Activated T-helper 1 cell treated with anti-CD3 and anti-CD28 coated beads, Interleukin-12 subunit alpha, Interleukin-12 subunit beta, Interleukin-2, Interleukin-4 antibody, amounts not matched to agents 30 ng/mL and 10 ng/mL and 1 ng/mL, durations not matched to agents 14 hours and 24 hours and 36 hours (primary cell): ENCODE results near the gene THAP12. TPM values are rescaled to one million over a fixed set of nuclear protein-coding genes. Genes with fewer than 3 reads are reported as not detected.
"Not testable (repeated sequence)": the region's sequence is repeated elsewhere in the genome, so short reads cannot be mapped to it uniquely, and the experiment has no call there.

Source experiments
- DNase-seq: peaks from one replicate; pipeline ENCODE4 v3.0.0; 2021; ENCODE audit warnings: low spot score
- H3K27ac Mint-ChIP-seq: one replicate; pipeline ENCODE4 v1.8.0; 2021; ENCODE audit warnings: mild to moderate bottlenecking, mixed read lengths
- H3K27me3 Mint-ChIP-seq: one replicate; pipeline ENCODE4 v1.8.0; 2022; ENCODE audit warnings: mild to moderate bottlenecking, moderate library complexity, mixed read lengths; ENCODE audit not compliant: insufficient read depth
- H3K36me3 Mint-ChIP-seq: one replicate; pipeline ENCODE4 v1.8.0; 2021; ENCODE audit warnings: low read depth, mixed read lengths
- H3K4me1 Mint-ChIP-seq: one replicate; pipeline ENCODE4 v1.8.0; 2021; ENCODE audit warnings: low read depth, mixed read lengths
- H3K4me3 Mint-ChIP-seq: one replicate; pipeline ENCODE4 v1.8.0; 2021; ENCODE audit warnings: mild to moderate bottlenecking, moderate library complexity, mixed read lengths
- H3K9me3 Mint-ChIP-seq: one replicate; pipeline ENCODE4 v1.8.0; 2021; ENCODE audit warnings: mixed read lengths
- intact Hi-C: fragments of 100-400 bp; cut with micrococcal nuclease; formaldehyde crosslinking; loops from one replicate; pipeline ENCODE4 v1.15.1; 2024
- total RNA-seq: library from RNA; stranded (reverse); gene quantifications from 2 replicates; pipeline ENCODE4 v1.2.3, GENCODE V29; 2022

The THAP12 gene
- total RNA-seq, 1 donor from 2014 or later: 78.3 TPM

DNA sequence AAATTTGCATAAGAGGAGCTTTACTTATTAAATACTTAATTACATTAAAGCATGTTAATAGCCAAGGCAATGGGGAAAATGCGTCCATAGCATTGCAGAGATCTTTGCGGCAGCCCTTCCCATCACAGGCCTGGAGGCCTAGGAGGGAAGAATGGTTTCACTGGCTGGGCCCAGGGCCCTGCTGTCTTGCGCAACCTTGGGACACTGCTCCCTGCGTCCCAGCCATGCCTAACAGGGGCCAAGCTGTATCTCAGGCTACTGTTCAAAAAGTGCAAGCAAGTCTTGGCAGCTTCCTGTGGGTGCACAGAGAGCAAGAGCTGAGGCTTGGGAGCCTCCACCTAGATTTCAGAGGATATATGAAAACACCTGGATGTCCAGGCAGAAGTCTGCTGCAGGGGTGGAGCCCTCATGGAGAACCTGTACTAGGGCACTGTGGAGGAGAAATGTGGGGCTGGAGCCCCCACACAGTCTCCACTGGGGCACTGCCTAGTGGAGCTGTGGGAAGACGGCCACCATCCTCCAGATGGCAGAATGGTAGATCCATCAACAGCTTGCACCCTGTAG, 46.0 kb downstream of the THAP12 start:
- intact Hi-C loops: no loop called here
- DNase-seq: no peak
- Mint-ChIP-seq H3K9me3 (peaks cover 22% of the 10 kb centered on the region), H3K4me1 (peaks cover 18% of the 10 kb centered on the region), H3K4me3 (no peak overlapping the region), H3K27me3 (no peaks in the 10 kb centered on the region), H3K27ac (no peak overlapping the region), H3K36me3 (no peaks in the 10 kb centered on the region)

DNA sequence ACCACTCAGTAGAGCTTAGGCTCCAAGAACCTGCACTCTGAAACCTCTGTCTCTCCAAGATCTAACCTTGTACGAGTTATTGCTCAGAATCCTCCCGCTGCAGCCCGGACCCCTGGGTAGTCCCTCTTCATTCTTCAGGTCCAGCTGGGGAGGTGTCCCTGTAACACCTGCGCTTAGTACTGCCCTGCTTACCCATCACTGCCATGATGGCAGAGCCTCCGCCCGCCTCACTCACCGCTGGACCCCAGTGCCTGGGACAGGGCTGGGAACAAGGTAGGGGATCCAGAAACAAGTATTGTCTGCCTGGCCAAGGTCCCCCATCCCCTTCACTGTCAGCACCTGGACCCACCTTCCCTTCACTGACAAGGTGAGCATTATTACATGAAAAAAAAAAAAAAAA, 50.3 kb downstream of the THAP12 start:
- no peaks in the 10 kb centered on the region for H3K36me3 Mint-ChIP-seq

DNA sequence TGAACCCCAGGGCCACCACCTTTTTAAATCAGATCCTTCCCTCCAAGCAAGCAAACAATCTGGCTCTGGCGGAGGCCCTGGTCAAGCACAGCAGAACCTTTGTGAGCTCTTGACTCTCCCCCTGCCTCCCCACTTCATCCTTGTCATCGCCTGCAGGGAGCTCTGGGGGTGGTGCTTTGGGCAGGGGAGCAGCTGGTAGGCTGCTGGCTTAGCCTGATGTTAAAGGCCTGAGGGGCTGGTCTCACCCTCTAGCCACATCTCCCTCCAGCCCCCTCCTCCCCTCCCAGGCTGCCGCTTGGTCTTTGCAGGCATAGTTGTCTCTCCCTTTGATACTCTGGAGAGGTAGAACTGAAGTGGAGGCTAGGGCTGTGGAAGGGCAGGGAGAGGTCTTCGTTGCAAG, 50.9 kb downstream of the THAP12 start:
- H3K4me3 Mint-ChIP-seq: no peak overlapping the region
- no peak for DNase-seq
- H3K4me1 Mint-ChIP-seq: no peaks in the 10 kb centered on the region
- intact Hi-C loops: no loop called here
- H3K9me3 Mint-ChIP-seq: peaks cover 8% of the 10 kb centered on the region
- no peak overlapping the region for H3K27ac Mint-ChIP-seq
- H3K27me3 Mint-ChIP-seq: peaks cover 7% of the 10 kb centered on the region
- no peaks in the 10 kb centered on the region for H3K36me3 Mint-ChIP-seq

More for the DNA sequence above, 50.3 kb downstream of the THAP12 start:
- no peak for DNase-seq
- Mint-ChIP-seq H3K27ac (no peak overlapping the region), H3K4me3 (no peak overlapping the region), H3K27me3 (peaks cover 7% of the 10 kb centered on the region), H3K9me3 (peaks cover 11% of the 10 kb centered on the region), H3K4me1 (no peaks in the 10 kb centered on the region)
- intact Hi-C loops: no loop called here

DNA sequence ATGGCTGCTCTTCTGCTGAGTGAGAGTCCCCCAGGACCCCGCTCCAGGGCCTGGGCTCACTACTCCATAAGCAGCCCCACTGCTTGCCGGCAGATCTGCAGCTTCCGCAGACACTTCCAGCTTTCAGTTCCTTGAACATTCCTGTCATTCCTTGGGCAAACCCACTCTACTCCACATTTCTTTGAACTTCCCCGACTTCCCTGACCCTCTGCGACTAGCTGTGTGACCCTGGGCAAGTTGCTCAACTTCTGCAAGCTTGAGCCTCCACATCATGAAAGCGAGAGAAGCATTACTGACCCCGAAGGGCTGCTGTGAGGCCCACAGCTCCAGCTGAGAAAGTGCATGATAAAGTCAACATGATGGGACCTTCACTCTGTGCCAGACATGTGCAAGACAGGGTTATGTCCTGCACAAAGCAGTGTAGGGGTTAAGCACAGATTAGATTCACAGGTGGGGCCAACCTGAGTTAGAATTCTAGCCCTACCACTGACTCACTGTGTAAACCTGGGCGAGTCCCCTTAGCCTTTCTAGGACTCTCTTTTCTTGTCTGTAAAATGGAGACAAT, 51.8 kb downstream of the THAP12 start:
- intact Hi-C loops: no loop called here
- Mint-ChIP-seq H3K36me3 (no peaks in the 10 kb centered on the region), H3K9me3 (peaks cover 2% of the 10 kb centered on the region), H3K27ac (no peak overlapping the region), H3K4me3 (no peak overlapping the region), H3K4me1 (no peaks in the 10 kb centered on the region), H3K27me3 (peaks cover 7% of the 10 kb centered on the region)
- no peak for DNase-seq

DNA sequence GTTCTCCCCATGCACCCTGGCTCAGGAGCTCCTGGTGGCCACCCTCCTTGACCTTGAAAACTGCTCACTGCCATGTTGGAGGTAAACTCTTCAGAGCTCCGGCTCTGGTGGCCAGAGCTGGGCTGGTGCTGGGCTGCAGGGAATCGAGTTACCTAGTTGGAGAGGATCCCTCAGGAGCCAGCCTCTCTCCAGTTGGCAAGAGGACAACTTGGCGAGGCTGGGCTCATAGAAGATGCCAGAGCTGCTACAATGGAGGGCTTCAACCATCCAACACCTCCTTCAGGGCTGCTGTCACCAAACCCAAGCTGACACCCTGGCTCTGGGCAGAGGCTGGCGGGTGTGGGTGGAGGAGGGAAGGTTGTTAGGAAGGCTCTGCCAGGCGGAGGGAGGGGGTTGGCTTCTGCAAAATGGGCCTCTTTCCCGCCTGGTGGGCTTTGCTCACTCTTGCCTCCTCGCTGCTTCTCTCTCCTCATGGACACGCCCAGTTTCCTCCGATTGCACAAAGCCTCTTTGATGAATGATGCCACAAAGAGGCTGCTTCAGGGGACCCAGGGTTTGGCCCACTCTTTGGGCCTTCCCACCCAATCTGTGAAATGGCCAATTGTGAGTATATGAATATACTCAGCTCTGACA, 53.1 kb downstream of the THAP12 start:
- no peaks in the 10 kb centered on the region for H3K9me3 Mint-ChIP-seq
- no peak for DNase-seq
- no peak overlapping the region for H3K4me3 Mint-ChIP-seq
- peaks cover 19% of the 10 kb centered on the region for H3K27me3 Mint-ChIP-seq
- no peaks in the 10 kb centered on the region for H3K36me3 Mint-ChIP-seq
- H3K4me1 Mint-ChIP-seq: peaks cover 9% of the 10 kb centered on the region
- H3K27ac Mint-ChIP-seq: no peak overlapping the region
- intact Hi-C loops: no loop called here

DNA sequence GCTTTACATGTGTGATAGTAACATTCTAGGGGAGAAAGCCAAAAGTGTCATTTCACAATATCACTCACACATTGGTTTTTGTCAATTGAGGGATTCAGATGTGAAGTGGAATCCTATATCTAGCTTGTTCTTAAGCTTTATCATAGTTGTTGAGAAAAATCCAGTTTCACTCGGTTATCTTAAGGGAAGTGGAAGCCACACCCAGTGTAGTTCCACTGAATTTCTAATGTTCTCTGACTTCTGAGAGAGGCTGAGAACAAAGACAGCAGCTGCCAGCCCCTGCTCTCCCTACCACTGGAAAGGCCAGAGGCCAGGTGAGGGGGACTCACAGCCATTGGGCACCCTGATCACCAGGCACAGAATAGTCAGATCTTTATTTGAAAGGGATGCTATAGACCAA, 53.7 kb downstream of the THAP12 start:
- peaks cover 21% of the 10 kb centered on the region for H3K27me3 Mint-ChIP-seq
- H3K27ac Mint-ChIP-seq: no peak overlapping the region
- intact Hi-C loops: no loop called here
- H3K4me1 Mint-ChIP-seq: peaks cover 11% of the 10 kb centered on the region
- no peaks in the 10 kb centered on the region for H3K9me3 Mint-ChIP-seq
- no peak for DNase-seq
- no peak overlapping the region for H3K4me3 Mint-ChIP-seq
- H3K36me3 Mint-ChIP-seq: no peaks in the 10 kb centered on the region

DNA sequence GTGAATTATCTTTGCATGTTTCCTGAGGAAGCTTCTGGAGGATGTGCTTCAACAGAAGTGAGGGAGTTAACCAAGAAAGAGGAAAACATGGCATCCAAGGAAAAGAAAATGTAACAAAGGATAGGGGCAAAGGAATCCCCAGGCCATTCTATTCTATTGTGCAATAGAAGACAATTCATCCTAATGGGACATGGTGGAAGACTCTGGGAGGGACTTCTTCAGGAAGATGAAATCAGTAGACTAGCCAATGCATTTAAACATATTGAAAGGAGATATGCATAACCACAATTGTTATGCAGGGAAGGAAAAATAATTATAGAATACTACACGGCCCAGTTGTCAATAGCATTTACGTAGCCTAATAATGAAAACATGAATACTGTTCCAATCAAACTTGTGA, 55.7 kb downstream of the THAP12 start:
- H3K9me3 Mint-ChIP-seq: no peaks in the 10 kb centered on the region
- no peaks in the 10 kb centered on the region for H3K36me3 Mint-ChIP-seq
- peaks cover 11% of the 10 kb centered on the region for H3K4me1 Mint-ChIP-seq
- intact Hi-C loops: no loop called here
- H3K27ac Mint-ChIP-seq: no peak overlapping the region
- DNase-seq: no peak
- peaks cover 33% of the 10 kb centered on the region for H3K27me3 Mint-ChIP-seq
- H3K4me3 Mint-ChIP-seq: no peak overlapping the region

DNA sequence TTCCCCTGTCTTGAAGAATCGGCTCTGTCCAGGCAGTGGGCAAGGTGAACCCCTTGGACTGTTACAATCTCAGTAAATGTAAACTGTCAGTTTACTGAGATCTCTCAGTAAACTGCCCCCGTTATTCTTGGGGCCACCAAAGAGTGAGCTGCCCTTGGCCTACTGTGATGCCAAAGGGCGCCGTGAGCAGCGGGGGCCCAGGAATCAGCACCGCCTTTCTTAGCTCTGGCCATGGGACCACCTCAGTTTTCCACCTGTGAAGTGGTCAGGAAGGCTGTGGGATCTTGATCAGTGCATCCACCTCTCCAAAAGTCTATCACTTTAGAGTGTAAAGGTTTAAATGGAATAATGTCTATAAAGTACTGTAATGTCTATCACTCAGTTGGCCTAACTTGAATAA, 57.1 kb downstream of the THAP12 start:
- Mint-ChIP-seq H3K27me3 (peaks cover 39% of the 10 kb centered on the region), H3K4me1 (peaks cover 11% of the 10 kb centered on the region), H3K36me3 (no peaks in the 10 kb centered on the region), H3K9me3 (no peaks in the 10 kb centered on the region), H3K27ac (no peak overlapping the region), H3K4me3 (no peak overlapping the region)
- intact Hi-C loops: no loop called here
- DNase-seq: no peak

DNA sequence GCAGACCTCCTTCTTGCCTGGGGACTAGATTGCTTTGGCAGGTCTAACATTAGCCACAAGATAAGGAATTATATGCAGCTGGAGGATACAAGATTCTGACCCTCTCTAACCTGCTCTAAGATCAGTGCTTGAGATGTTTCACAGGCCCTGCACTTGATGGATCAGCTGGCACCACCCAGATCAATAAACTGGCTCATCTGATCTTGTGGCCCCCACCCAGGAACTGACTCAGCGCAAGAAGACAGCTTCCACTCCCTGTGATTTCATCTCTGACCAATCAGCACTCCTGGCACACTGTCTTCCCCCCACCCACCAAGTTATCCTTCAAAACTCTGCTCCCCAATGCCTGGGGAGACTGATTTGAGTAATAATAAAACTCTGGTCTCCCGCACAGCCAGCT, 57.6 kb downstream of the THAP12 start:
- H3K27ac Mint-ChIP-seq, DNase-seq, H3K9me3 Mint-ChIP-seq, H3K4me3 Mint-ChIP-seq, H3K36me3 Mint-ChIP-seq, intact Hi-C loops: not testable (repeated sequence)
- Mint-ChIP-seq H3K4me1 (peaks cover 11% of the 10 kb centered on the region), H3K27me3 (peaks cover 39% of the 10 kb centered on the region)

DNA sequence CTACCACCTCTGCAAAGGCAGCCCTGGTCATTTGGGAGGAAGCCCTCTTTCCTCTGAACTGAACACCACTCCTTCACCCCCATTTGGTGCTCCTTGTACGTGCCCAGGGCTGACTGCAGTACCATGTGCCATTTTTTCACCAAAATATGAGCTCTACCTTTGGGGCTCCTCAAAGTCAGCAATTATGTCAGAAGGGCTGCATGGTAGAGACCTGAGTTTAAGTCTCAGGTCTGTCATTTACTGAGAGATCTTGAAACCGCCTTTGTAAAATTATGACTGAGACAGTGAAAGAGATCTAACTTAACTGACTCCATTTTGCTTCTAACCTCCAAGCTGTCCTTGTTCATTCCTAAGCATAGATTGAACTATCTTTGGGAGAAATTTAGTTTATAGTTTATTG, 58.0 kb downstream of the THAP12 start:
- Mint-ChIP-seq H3K27me3 (peaks cover 38% of the 10 kb centered on the region), H3K27ac (no peak overlapping the region), H3K4me1 (peaks cover 11% of the 10 kb centered on the region), H3K4me3 (no peak overlapping the region), H3K9me3 (no peaks in the 10 kb centered on the region), H3K36me3 (no peaks in the 10 kb centered on the region)
- no peak for DNase-seq
- intact Hi-C loops: no loop called here

DNA sequence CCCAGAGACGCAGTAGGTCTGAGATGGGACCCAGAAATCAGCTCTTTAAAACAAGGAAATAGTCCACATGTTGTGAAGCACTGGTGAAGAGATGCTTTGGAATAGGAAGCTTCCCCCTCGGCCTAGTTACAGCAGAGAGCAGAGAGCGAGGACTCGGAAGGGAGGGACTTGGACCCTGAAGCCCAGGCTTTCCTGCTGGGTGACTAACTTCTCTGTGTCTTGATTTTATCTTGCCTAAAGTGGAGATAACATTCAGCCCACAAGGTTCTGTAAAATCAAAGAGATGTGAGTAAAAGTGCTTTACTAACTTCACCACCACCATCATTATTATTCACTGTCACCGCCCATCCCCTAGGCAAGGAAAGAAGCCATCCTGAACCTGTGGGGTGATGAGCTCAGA, 58.4 kb downstream of the THAP12 start:
- no peak overlapping the region for H3K4me3 Mint-ChIP-seq
- no peaks in the 10 kb centered on the region for H3K36me3 Mint-ChIP-seq
- H3K27me3 Mint-ChIP-seq: peaks cover 38% of the 10 kb centered on the region
- no peaks in the 10 kb centered on the region for H3K9me3 Mint-ChIP-seq
- intact Hi-C loops: no loop called here
- H3K27ac Mint-ChIP-seq: no peak overlapping the region
- no peak for DNase-seq
- peaks cover 11% of the 10 kb centered on the region for H3K4me1 Mint-ChIP-seq

DNA sequence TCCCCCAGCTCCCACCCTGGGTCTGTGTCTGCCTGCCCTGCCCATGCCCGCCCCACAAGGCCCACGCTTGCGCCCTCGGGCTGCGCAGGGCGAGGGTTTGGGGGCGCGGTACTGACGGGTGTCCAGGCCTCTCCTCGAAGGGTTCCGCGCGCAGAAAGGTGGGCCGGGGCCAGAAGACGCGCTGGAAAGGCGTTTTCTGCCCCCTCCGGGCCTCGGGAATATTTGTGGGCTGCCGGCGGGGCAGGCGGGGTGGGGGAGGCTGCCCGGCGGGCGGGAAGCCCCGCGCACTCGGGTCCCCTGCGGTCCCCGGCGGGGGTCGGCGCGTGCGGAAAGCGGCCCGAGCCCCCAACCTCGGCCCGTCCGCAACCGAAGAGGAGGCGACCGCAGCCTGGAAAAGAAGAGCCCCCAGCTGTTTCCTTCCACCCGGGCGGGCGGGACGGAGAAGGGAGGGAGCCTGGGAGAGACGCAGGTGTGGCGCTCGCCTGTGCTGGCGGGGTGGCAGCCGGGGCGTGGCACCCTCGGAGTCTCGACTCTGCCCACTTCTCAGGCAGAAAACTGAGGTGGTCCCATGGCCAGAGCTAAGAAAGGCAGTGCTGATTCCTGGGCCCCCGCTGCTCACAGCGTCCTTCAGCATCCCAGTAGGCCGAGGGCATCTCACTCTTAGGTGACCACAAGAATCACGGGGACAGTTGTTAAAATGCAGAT, 59.0 kb downstream of the THAP12 start:
- H3K4me3 Mint-ChIP-seq: no peak overlapping the region
- H3K27ac Mint-ChIP-seq: no peak overlapping the region

DNA sequence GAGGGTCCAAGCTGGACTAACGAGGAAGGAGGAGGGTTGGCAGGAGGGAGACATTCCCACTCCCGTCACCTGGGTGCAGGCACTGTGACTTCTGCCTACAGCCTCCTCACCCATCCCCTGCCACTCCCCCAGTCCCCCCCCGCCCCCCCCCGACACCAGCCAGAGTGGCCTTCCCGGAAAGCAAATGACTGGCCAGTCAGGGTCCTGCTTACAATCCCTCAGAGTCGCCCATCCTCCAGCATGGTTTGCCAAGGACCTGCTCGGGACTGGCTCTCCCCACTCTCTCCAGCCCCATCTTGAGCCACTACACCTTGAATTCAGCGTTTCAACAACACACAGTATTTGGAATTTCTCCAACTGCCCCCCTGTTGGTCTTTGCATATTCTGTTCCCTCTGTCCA, 59.6 kb downstream of the THAP12 start:
- Mint-ChIP-seq H3K36me3 (no peaks in the 10 kb centered on the region), H3K27ac (no peak overlapping the region), H3K4me3 (no peak overlapping the region), H3K9me3 (no peaks in the 10 kb centered on the region), H3K27me3 (peaks cover 35% of the 10 kb centered on the region), H3K4me1 (peaks cover 11% of the 10 kb centered on the region)
- intact Hi-C loops: no loop called here
- DNase-seq: no peak

More for the DNA sequence above, 59.0 kb downstream of the THAP12 start:
- H3K36me3 Mint-ChIP-seq: no peaks in the 10 kb centered on the region
- H3K9me3 Mint-ChIP-seq: no peaks in the 10 kb centered on the region
- no peak for DNase-seq
- peaks cover 38% of the 10 kb centered on the region for H3K27me3 Mint-ChIP-seq
- intact Hi-C loops: no loop called here
- peaks cover 11% of the 10 kb centered on the region for H3K4me1 Mint-ChIP-seq
